GM19238 (cell line): ENCODE measurements around the gene MED22.
"Not testable (repeated sequence)": the region's sequence is repeated elsewhere in the genome, so short reads cannot be mapped to it uniquely, and the experiment has no call there.

Experiments
- DNase-seq: peaks from one replicate; pipeline ENCODE4 v3.0.0; 2011; ENCODE audit warnings: low spot score; ENCODE audit not compliant: insufficient read length

Gene MED22

GRCh38 chr9:133347985-133348717 lies at the start of gene MED22, which contains the start of gene RPL7A:
Gene MED22 (minus strand): TSS chr9:133348131. CDS start chr9:133346662, 1,469 bp downstream.
Gene RPL7A (plus strand): TSS chr9:133348218. CDS start chr9:133348244, 26 bp downstream.
- DNase-seq: peak; percentile 86

GRCh38 chr9:133397370-133397769 lies 49.4 kb upstream of the MED22 start:
- DNase-seq: no peak

GRCh38 chr9:133396952-133397351 lies 49.0 kb upstream of the MED22 start:
- DNase-seq: no peak

GRCh38 chr9:133394687-133395271 lies 46.8 kb upstream of the MED22 start:
- DNase-seq: no peak

- no peak for DNase-seq
Observed at GRCh38 chr9:133393399-133393798, 45.5 kb upstream of the MED22 start.

GRCh38 chr9:133392308-133392707 lies 44.4 kb upstream of the MED22 start:
- not testable (repeated sequence) for DNase-seq

- not testable (repeated sequence) for DNase-seq
Observed at GRCh38 chr9:133391449-133391848, 43.5 kb upstream of the MED22 start.

GRCh38 chr9:133390713-133391112 lies 42.8 kb upstream of the MED22 start:
- DNase-seq: no peak

GRCh38 chr9:133389562-133389961 lies 41.6 kb upstream of the MED22 start:
- no peak for DNase-seq

- no peak for DNase-seq
Observed at GRCh38 chr9:133389025-133389557, 41.2 kb upstream of the MED22 start.

GRCh38 chr9:133387680-133388079 lies 39.7 kb upstream of the MED22 start:
- DNase-seq: no peak

GRCh38 chr9:133386338-133386737 lies 38.4 kb upstream of the MED22 start:
- no peak for DNase-seq

- no peak for DNase-seq
Observed at GRCh38 chr9:133385452-133385851, 37.5 kb upstream of the MED22 start.

GRCh38 chr9:133384736-133385321 lies 36.9 kb upstream of the MED22 start:
- DNase-seq: no peak

GRCh38 chr9:133383438-133383837 lies 35.5 kb upstream of the MED22 start:
- no peak for DNase-seq

GRCh38 chr9:133382507-133383141 lies 34.7 kb upstream of the MED22 start:
- no peak for DNase-seq

GRCh38 chr9:133380734-133381133 lies 32.8 kb upstream of the MED22 start:
- no peak for DNase-seq

- no peak for DNase-seq
Observed at GRCh38 chr9:133379153-133380086, 31.5 kb upstream of the MED22 start.

GRCh38 chr9:133378408-133378962 lies 30.6 kb upstream of the MED22 start:
- DNase-seq: no peak

GRCh38 chr9:133377721-133378216 lies 29.8 kb upstream of the MED22 start:
- DNase-seq: no peak
